Measurements from ENCODE around the gene CRTC3.
"Not testable (repeated sequence)": the region's sequence is repeated elsewhere in the genome, so short reads cannot be mapped to it uniquely, and the experiment has no call there.

CRTC3 gene

GRCh38 chr15:90633360-90633759, 103.6 kb downstream of the CRTC3 start:
- no peak for DNase-seq

- DNase-seq = not testable (repeated sequence)
Observed at GRCh38 chr15:90636993-90637392, 107.3 kb downstream of the CRTC3 start.

- DNase-seq = no peak
Observed at GRCh38 chr15:90637693-90638092, 108.0 kb downstream of the CRTC3 start.

GRCh38 chr15:90638201-90638691, 108.5 kb downstream of the CRTC3 start:
- DNase-seq = no peak

GRCh38 chr15:90638963-90639362, 109.2 kb downstream of the CRTC3 start:
- no peak for DNase-seq

GRCh38 chr15:90640862-90641261, 111.1 kb downstream of the CRTC3 start:
- DNase-seq = no peak

GRCh38 chr15:90641581-90642463, 112.1 kb downstream of the CRTC3 start:
- DNase-seq = no peak

- DNase-seq = no peak
Observed at GRCh38 chr15:90642464-90643300, 113.0 kb downstream of the CRTC3 start.

GRCh38 chr15:90643301-90643632, 113.5 kb downstream of the CRTC3 start:
- DNase-seq = no peak

- DNase-seq = no peak
Observed at GRCh38 chr15:90644526-90644925, 114.8 kb downstream of the CRTC3 start.

GRCh38 chr15:90644952-90645725, 115.4 kb downstream of the CRTC3 start:
- DNase-seq = no peak

GRCh38 chr15:90645873-90646575, 116.3 kb downstream of the CRTC3 start:
- no peak for DNase-seq

- no peak for DNase-seq
Observed at GRCh38 chr15:90646662-90647305, 117.1 kb downstream of the CRTC3 start.

- no peak for DNase-seq
Observed at GRCh38 chr15:90647326-90647725, 117.6 kb downstream of the CRTC3 start.

GRCh38 chr15:90648137-90649070, 118.7 kb downstream of the CRTC3 start:
- peak; percentile 21 for DNase-seq

- no peak for DNase-seq
Observed at GRCh38 chr15:90650117-90650955, 120.6 kb downstream of the CRTC3 start.

- no peak for DNase-seq
Observed at GRCh38 chr15:90650956-90651689, 121.4 kb downstream of the CRTC3 start.

- DNase-seq = no peak
Observed at GRCh38 chr15:90654233-90655136, 124.8 kb downstream of the CRTC3 start.
